Fibroblast of skin of left quadriceps (primary cell): Measurements from ENCODE around the gene HSF2BP.
"Not testable (repeated sequence)": the region's sequence is repeated elsewhere in the genome, so short reads cannot be mapped to it uniquely, and the experiment has no call there.

Experiments used
- DNase-seq, 2 experiments: peaks; one replicate each; pipeline ENCODE4 v3.0.0-alpha.2; 2013; ENCODE audit warnings: low read depth in 2 of 2

The HSF2BP gene

DNA sequence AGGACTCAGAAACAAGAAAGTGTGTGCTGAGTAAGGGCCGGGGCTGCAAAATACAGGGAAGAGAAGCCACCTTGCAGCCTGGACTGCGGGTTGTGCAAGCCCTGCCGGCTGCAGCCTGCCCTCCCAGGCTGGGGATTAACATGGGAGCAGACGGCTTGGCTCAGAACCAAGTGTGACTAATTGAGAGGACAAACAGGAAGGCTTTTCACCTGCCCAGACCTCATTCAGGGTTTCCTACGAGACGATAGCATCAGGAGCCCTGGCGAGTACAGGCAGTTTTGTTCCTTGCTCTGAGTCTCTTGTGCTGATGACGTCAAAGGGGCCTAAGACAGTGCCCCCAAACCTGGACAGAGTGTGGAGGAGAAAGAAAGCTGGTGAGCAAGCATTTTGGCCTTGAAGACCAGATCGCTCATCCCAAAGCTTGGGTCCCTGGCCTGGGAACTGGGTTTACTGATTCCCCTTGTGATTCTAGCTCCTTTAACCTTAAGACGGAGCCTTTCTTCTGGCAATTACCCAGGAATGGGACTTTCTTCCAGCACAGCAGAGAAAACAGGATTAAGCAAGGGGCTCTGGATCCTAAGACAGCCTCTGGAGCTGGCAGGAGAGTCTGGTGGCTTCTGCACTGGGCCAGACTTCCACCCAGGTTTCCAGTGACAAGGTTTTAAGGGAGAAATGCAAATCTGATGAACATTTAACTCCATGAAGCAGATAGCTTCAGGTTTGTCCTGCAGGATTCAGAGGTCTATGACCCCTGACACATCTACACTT, 142.2 kb downstream of the HSF2BP start:
- DNase-seq = not testable (repeated sequence)

DNA sequence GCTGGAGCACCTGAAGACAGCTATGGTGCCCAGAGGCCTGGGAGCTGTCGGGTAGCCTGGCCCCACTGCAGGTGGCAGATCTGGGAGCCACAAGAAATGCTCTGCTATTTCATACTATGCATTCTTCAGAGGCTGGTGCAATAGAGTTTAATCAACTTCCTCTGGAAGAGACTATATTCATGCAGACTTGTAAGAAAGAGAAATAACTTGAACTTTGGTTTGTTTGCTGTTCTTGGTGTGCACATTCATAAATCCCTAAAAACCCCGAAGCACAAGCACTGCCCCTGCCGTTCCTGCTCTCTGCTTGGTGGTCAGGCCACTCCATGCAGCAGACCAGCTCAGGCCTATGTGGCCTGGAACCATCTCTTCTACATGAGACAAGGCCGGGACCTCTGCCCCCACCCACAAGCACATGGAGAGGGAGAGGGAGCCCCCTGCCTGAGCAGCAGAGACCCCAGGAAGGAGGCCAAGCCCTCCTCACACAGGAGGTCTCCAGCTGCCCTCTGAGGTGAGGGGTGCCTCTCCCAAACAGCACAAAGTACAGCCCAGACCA, 142.9 kb downstream of the HSF2BP start:
- DNase-seq = not testable (repeated sequence)

DNA sequence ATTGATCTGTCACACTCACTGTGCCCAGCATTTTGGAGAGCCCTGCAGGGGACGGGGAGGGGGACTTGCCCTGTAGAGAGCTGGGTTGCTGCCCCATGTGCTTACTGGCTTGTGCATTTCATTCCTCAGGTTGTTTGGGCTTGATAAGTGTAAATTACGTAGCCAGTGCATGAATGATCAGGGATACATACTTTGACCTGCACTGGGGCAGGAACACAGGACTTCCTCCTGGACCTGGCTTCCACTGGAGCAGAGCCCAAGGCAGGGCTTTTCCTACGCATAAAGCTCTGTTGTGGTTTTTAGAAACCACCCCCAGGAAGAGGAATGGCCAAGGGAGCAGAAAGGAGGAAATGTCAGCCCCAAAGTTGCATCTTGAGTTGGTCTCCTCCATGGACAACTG, 144.5 kb downstream of the HSF2BP start:
- DNase-seq = not testable (repeated sequence)

DNA sequence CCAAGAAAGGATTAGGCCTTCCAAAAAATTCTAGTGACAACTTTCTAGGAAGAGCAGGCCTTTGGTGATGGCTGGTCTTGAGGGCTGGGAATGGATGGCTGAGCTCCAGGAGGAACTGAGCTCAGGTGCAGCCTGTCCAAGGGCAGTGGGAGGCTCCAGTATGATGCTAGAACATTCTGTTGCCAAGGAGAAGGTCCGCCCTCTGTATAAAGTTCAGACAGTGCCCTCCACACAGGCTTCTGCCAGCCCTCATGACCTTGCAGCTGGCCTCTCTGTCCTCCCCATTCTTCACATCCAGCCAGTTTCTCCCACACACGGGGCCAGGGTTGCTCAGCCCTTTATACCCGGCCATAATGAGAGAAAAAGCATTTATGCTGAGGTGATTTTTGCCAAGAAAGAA, 146.3 kb downstream of the HSF2BP start:
- not testable (repeated sequence) for DNase-seq

DNA sequence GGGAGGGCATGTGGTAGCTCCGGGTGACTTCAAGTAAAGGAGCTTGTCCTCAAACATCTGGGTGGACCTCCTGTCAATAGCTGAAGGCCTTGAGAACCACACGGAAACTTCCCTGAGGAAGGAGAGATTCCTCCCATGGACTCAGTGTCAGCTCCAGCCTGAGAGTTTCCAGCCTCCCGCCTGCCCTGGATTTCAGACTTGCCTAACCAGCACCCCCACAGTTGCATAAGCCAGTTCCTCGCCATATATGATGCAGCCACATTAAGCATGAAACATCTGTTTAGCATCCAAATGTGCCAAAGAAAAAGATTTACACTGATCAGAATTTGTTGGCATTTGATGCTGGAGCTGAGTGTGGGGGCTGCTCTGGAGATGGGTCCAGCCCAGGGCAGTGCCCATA, 148.1 kb downstream of the HSF2BP start:
- DNase-seq = not testable (repeated sequence)

DNA sequence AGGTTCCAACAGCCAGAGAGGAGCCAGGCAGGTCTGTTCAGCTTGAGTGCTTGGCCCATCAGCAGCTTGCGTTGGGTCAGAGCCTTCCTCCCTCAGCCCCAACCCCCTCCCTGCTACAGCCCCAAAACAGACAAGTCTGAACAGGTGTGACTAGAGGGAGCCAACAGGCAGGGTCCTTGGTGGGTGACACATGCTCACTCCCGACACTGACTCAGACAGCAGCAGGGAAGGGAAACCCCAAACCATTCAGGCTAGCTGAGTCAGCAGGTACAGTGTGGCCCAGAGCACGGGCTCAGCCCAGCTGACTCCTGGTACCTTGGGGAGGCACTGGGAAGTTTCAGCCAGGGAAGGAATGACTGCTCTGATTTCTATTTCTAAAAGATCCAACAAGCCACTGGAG, 148.6 kb downstream of the HSF2BP start:
- DNase-seq = not testable (repeated sequence)

DNA sequence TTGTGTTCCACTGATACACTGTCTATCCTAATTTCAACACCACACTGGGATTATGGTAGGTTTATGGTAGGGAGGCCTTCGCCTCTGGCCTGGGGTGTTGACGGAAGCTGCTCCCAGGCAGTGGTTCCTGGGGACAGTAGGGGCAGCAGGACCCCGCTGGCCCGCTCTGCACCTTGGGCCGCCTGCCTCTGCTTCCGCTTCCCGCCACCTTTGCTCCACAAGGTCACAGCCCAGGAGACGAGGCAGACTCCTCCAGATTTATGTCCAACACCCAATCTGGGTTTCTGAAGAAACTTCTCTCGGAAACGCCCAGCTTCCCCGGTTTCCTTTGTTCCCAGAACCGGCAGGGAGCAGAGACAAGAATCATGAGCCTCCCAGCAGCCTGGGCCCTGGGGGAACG, 155.4 kb downstream of the HSF2BP start:
- not testable (repeated sequence) for DNase-seq

DNA sequence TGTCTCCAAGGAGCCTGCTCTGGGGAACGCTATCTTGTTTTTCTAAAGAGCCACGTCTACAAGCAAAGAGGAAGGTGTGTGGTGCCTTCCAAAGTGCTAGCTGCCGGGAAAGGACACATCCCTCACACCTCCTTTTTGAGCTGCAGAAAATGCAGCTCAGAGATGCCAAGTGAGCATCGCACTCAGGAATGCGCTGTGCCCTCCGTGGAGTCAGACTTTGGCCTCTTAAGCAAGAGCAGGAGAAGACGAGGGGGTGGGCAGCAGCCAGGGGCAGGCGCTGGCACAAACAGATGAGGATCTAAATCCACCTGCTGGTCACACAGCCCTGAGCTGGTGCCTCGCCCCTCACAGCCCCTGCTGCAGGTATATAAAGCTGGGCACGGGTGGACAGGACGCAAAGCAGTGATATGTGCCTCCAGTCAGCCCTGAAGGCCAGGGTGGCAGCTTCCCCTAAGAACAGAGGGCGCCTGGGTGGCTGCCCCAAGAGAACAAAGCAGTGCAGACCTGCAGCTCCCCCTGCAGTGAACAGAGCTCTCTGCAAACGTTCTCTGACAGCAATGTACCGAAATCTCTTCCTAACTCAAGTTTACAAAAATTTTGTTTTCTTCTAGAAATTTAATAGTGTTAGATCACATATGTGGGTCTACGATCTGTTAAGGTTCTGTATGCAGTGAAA, 156.1 kb downstream of the HSF2BP start:
- not testable (repeated sequence) for DNase-seq

DNA sequence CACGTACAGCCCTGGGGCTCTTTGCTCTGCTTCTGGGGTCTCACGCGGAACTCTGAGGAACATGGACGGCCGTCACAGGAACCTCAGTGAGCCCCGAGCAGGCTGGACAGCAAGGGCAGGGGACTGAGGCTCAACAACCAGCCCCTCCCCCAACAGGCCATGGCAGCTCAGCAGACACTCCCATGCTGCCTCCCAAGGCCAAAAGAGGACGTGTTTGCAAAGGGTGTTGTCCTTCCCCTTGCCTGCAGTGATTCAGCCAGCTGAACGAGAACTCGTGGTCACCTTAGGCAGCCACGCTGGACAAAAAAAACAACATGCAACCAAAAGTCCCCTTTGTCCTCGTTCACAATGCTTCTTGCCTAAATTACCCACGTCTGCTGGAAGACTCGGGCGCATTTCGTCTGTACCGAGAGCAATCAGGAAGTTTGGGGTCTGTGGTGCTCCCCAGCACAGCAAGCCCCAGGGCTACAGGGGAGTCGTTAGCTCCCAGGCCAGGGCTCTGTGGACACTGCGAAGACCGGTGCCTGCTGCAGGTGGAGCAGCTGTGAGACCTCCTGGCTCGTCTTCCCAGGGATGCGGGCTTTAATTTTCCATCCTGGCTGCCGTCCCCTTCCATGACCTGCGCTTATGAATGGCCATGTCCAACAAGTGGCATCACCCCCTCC, 156.7 kb downstream of the HSF2BP start:
- DNase-seq = not testable (repeated sequence)

DNA sequence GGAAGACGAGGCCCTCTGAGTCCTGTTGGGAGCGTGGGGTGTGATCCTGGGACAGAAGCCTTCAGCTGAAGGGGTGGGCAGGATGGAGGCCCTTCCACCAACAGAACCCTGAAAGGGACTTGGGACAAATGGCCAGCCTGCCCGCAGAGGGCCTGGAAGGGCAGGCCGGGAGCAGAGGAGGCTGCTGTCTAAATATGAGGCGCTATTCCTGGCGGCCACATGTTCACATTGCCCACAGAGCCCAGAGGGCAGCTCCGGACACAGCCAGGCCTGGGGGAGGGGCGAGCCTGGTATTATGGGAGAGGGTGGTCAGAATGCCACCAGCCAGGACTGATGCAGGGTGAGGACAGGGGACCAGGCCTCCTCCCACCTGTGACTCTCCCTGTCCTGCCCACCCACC, 160.4 kb downstream of the HSF2BP start:
- DNase-seq = not testable (repeated sequence)

DNA sequence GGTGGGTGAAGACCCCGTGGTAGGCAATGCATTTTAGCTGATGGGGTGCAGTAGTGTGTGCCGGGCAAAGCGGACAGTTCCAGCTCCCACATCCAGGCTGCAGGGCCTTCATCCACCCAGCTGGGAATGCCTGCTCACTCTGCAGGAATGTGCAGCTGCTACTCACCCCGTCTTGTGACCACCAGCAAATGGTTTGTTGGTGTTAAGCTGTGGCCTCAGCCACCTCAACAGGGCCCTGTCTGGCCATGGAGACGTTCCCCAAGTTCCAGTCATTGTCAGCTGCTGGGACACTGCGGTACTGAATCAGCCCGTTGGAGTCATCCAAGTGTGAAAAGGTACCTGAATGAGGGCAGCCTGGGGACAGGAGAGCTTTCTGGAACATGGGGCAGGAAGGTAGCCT, 161.2 kb downstream of the HSF2BP start:
- DNase-seq = not testable (repeated sequence)

DNA sequence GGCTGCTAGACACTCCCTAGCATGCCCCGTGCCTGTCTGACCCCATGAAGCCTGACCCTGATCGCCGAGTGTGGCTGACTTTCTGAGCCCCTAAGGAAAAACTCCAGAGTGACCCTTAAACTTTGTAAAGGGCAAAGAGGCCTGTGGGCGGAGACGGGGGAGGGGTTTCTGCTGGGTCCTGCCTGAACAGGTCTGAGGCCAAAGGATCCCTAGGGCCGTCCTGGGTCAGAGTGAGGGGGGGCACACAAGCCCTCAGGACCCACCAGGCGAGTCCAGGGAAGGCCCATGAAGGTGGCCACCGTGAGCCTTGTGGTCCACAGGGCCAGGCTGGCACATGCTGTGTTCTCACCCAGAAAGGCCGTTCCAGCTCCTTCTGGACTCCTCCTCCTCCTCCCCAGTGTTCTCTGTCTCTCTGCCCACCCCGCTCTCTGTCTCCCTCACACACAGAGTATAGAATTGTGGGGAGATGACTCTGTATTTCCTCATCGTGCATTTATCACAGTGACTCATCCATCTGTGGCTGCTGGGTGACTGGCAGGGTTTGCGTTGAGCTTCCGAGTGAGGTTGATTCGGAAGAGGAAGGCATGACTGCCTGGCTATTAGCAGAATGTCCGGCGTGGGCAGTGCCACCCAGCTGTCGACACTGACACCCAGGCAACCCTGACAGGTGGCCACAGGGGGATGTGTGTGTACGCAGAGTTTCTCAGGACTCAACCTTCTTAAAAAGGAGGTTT, 164.8 kb downstream of the HSF2BP start:
- DNase-seq = not testable (repeated sequence)

DNA sequence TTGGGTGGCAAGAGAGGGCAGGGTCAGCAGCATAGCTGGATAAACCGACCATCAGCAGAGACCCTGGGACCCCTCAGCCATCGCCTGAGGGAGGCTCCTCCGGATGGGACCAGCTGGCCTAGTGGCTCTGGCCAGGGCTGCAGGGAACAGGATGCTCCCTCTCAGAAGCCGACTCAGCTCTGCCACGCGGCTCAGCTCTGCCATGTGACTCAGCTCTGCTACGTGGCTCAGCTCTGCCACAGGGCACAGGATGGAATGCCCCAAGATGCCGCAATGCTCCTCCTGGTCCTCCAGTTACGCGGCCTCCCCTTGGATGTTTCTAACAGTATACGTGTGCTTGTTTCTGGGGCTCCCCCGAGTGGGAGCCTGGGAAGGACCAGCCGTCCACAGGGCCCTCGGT, 165.8 kb downstream of the HSF2BP start:
- DNase-seq = not testable (repeated sequence)

DNA sequence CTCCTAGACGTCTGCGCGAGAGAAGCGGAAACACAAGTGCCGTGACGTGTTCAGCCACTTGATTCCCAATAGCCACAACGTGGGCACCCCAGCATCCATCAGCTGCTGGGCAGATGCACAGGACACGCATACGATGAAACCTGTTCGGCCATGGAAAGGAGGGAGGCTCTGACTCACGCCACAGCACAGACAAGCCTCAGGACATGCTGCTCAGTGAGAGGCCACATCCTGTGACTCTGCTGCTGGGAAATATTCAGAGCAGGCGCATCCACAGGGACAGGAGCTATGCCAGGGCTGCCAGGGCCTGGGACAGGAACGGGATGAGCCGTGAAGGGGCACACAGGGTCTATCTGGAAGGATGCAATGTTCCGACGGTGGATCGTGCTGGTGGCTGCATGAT, 171.1 kb downstream of the HSF2BP start:
- not testable (repeated sequence) for DNase-seq

DNA sequence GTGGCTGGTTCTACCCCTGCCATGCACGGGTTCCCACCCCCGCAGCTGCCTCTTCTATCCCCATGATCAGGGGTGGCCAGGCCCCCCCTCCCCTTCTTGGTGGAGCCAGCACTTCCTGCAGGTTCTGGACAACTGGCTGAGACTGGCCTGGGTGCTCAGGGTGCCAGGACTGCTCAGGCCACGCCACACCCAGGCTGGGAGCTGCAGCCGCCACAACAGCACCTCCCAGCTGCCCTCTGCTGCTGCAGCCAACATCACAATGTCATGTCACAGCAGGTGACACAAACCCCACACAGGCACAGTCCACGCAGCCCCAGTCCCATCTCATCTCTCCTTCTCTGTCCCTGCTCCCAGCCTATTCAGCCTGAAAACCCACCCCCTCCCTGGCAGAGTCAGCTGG, 173.2 kb downstream of the HSF2BP start:
- not testable (repeated sequence) for DNase-seq

DNA sequence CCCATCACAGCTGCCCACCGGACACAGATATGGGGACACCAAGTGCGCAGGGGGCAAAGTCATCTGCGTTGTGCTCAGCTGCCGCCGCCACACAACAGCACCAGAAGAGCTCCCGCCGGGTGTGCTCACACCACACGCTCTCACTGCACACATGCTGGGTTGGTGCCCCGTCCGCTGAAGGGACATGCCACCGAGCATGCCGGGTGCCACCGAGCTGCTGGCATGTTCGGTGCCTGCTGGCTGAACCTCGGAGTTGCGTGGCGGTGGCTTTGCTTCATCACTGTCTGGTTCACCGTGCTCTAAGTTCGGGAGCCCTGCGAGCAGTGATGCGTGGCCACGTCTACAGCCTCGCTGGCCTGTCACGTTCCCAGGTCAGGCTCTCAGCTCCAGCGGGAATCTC, 174.3 kb downstream of the HSF2BP start:
- not testable (repeated sequence) for DNase-seq

DNA sequence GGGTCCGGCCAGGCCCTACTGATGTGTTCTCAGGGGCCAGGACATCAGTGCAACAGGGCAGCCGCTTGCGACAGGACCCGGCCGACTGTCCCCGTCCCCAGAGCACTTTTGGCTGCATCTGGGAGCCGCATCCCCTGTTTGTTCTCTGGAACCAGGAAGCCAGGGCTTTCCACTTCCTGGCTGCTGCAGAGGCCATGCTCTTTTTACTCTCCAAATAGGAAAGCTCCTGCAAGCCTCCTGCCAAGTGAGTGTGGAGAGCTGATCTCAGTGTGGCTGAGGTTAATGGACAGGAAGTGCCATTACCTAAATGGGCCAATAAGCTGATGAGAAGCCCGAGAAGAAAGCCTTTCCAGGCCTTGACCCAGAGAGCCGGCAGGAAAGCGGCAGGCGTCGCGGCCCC, 180.1 kb downstream of the HSF2BP start:
- not testable (repeated sequence) for DNase-seq
